Gastrocnemius medialis (tissue), 4 donors: ENCODE measurements around the gene PLB1. TPM values are rescaled to one million over a fixed set of nuclear protein-coding genes. Genes with fewer than 3 reads are reported as not detected.

Experiments used
- ATAC-seq, 2 donors: fragments of 150-250 bp; one replicate each; pipeline ENCODE4 v1.9.1; 2016
- DNase-seq, 2 donors: peaks; one replicate each; pipeline ENCODE4 v3.0.0-alpha.2; 2019
- H3K27ac ChIP-seq, 4 donors: fragments of 200-600 bp; sonication (generic); 1 replicate in 1 of 4; 2 replicates in 3 of 4; pipeline ENCODE4 v1.5.1; 2016 to 2018; ENCODE audit warnings: mild to moderate bottlenecking in 2 of 4, moderate library complexity in 1 of 4
- H3K27me3 ChIP-seq, 3 donors: fragments of 200-600 bp; sonication (generic) in 2 of 3; 1 replicate in 1 of 3; 2 replicates in 2 of 3; pipeline versions ENCODE4 v1.5.1 to v1.6.0; 2016 to 2019; ENCODE audit warnings: mild to moderate bottlenecking in 1 of 3, moderate library complexity in 1 of 3
- H3K36me3 ChIP-seq, 2 donors: fragments of 200-600 bp; sonication (generic) in 1 of 2; one replicate each; pipeline ENCODE4 v1.5.1; 2017 to 2018
- H3K4me1 ChIP-seq, 2 donors: fragments of 200-600 bp; sonication (generic) in 1 of 2; one replicate each; pipeline ENCODE4 v1.5.1; 2016 to 2017; ENCODE audit warnings: mild to moderate bottlenecking in 2 of 2
- H3K4me3 ChIP-seq, 4 donors: fragments of 200-600 bp; sonication (generic) in 3 of 4; 1 replicate in 1 of 4; 2 replicates in 3 of 4; pipeline ENCODE4 v1.5.1; 2016 to 2019; ENCODE audit warnings: mild to moderate bottlenecking in 2 of 4
- H3K9me3 ChIP-seq, 3 donors: fragments of 200-600 bp; sonication (generic) in 2 of 3; 1 replicate in 1 of 3; 2 replicates in 2 of 3; pipeline ENCODE4 v1.5.1; 2016 to 2019
- CTCF ChIP-seq, 5 experiments: fragments of 450-650 bp in 3 of 5; fragments of 200-600 bp in 2 of 5; sonication (generic) in 2 of 5; IDR thresholded peaks in 4 of 5; conservative IDR thresholded peaks in 1 of 5; 1 replicate in 4 of 5; 2 replicates in 1 of 5; pipeline ENCODE4 v1.5.1; 2016 to 2019; ENCODE audit warnings: antibody characterized with exemption in 5 of 5, mild to moderate bottlenecking in 3 of 5, moderate library complexity in 3 of 5
- POLR2A ChIP-seq, 2 donors: fragments of 450-650 bp; IDR thresholded peaks; one replicate each; pipeline ENCODE4 v1.6.1; 2017; ENCODE audit warnings: antibody characterized with exemption in 2 of 2, mild to moderate bottlenecking in 2 of 2, moderate library complexity in 2 of 2
- in situ Hi-C, 4 donors: fragments of 200-750 bp; cut with MboI; loops; one replicate each; pipeline versions ENCODE4 v1.15.0 to v1.8.0; 2017; ENCODE audit warnings: low sequenced_read_pairs in 4 of 4
- intact Hi-C: fragments of 100-400 bp; cut with DNase I; formaldehyde crosslinking; loops from one replicate; pipeline ENCODE4 v1.15.1; 2023; ENCODE audit warnings: low total_unique reads
- total RNA-seq, 4 donors: library from RNA; depleted of rRNA; stranded (reverse); fragments of >200 nt; gene quantifications; one replicate each; pipeline versions ENCODE4 v1.1.0 to v1.2.3, GENCODE V29; 2016

Gene PLB1
- total RNA-seq, 4 donors from 2014 or later: 1.2 to 4.3 (median 2.8) TPM

GRCh38 chr2:28633746-28634145 lies 137.9 kb downstream of the PLB1 start:
- intact Hi-C loops: loop anchor here (2.0 kb wide), 1 partner anchor 83 kb away; no protein-coding TSS in a partner anchor
- Histone ChIP-seq H3K27ac (peak overlapping the region; percentile 74 to 92 (median 88)), H3K4me3 (no peak overlapping the region), H3K27me3 (no peaks in the 10 kb centered on the region), H3K36me3 (no peaks in the 10 kb centered on the region), H3K9me3 (no peaks in the 10 kb centered on the region), H3K4me1 (peaks cover 47 to 69% of the 10 kb centered on the region in 2 donors)
- in situ Hi-C loops: no loop called here
- no peak for TF ChIP-seq CTCF (IDR thresholded peaks at IDR 0.05 in 4 of 5, conservative IDR thresholded peaks at IDR 0.05 in 1 of 5)
- no peak for TF ChIP-seq POLR2A (IDR thresholded peaks at IDR 0.05)
- DNase-seq (no peak), ATAC-seq (no peak)

DNA sequence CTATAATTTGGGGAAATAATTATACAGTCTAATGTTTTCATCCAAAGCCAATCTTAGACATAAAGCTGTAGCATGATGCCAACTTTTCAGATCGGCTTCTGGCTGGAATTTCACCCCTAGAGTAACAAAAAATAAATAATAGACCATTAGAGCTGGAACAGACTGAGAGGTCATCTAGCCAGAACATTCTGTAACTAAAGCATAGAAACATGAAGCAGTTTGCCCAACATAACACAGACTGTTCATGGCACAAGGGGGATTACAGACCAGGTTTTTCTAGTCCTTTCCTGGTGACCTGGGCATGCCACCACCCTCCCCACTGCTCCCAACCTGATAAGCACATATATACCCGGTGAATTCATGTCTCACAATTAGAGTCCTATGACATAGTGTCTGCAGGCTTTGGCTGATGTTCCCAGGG lies 139.3 kb downstream of the PLB1 start:
- ATAC-seq (peak; percentile 64 to 78), DNase-seq (peak; percentile 62 to 68)
- peaks cover 36 to 54% of the 10 kb centered on the region in 2 donors for H3K4me1 ChIP-seq
- H3K36me3 ChIP-seq: no peaks in the 10 kb centered on the region
- peak overlapping the region; percentile 74 to 92 (median 88) for H3K27ac ChIP-seq
- TF ChIP-seq CTCF (IDR thresholded peaks at IDR 0.05 in 4 of 5, conservative IDR thresholded peaks at IDR 0.05 in 1 of 5) (no peak), POLR2A (IDR thresholded peaks at IDR 0.05) (no peak)
- H3K9me3 ChIP-seq: no peaks in the 10 kb centered on the region
- H3K4me3 ChIP-seq: no peak overlapping the region
- in situ Hi-C loops: no loop called here
- intact Hi-C loops: loop anchor here (2.0 kb wide), 1 partner anchor 82 kb away; no protein-coding TSS in a partner anchor
- no peaks in the 10 kb centered on the region for H3K27me3 ChIP-seq

DNA sequence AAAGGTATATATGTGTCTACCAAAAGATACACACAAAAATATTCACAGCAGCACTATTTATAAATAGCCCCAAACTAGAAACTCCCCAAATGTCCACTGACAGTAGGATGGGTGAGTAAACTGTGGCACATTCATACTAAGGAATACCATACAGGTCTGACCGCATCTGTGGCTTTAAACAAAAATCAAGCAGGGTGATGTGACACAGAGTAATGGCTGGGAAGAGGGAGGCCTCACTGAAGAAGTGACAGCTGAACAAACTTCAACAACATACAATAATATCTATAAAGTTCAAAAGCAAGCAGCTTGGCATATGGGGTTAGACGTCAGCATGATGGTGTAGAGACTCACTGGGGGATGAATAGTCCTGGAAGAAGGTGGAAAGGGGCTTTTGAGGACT lies 140.6 kb downstream of the PLB1 start:
- intact Hi-C loops: no loop called here
- peak overlapping the region; percentile 74 to 92 (median 88) for H3K27ac ChIP-seq
- peaks cover 36 to 53% of the 10 kb centered on the region in 2 donors for H3K4me1 ChIP-seq

GRCh38 chr2:28637066-28638047 lies 141.5 kb downstream of the PLB1 start:
- Histone ChIP-seq H3K36me3 (no peaks in the 10 kb centered on the region), H3K9me3 (no peaks in the 10 kb centered on the region), H3K4me1 (peaks cover 36 to 44% of the 10 kb centered on the region in 2 donors), H3K27me3 (no peaks in the 10 kb centered on the region), H3K4me3 (no peak overlapping the region), H3K27ac (peak overlapping the region; percentile 74 to 92 (median 88))
- DNase-seq (peak; percentile 50 to 77), ATAC-seq (peak; percentile 25 to 42)
- intact Hi-C loops: no loop called here
- in situ Hi-C loops: no loop called here
- TF ChIP-seq CTCF (IDR thresholded peaks at IDR 0.05 in 4 of 5, conservative IDR thresholded peaks at IDR 0.05 in 1 of 5): no peak
- TF ChIP-seq POLR2A (IDR thresholded peaks at IDR 0.05): no peak

More for the DNA sequence above, 140.6 kb downstream of the PLB1 start:
- no peaks in the 10 kb centered on the region for H3K9me3 ChIP-seq
- no peak for TF ChIP-seq CTCF (IDR thresholded peaks at IDR 0.05 in 4 of 5, conservative IDR thresholded peaks at IDR 0.05 in 1 of 5)
- no peak for TF ChIP-seq POLR2A (IDR thresholded peaks at IDR 0.05)
- ATAC-seq: no peak
- in situ Hi-C loops: no loop called here
- no peak overlapping the region for H3K4me3 ChIP-seq
- no peak for DNase-seq
- H3K36me3 ChIP-seq: no peaks in the 10 kb centered on the region
- no peaks in the 10 kb centered on the region for H3K27me3 ChIP-seq
